HL-60/S4 treated with retinoic acid at 250 ng/mL for 4 days and 3 days (cell line): ENCODE data around the gene TUT7.

Experiments used
- in situ Hi-C: fragments of 300-500 bp; cut with MboI; formaldehyde crosslinking; loops from 2 replicates; pipeline ENCODE4 v1.7.0; 2022; ENCODE audit warnings: low sequenced_read_pairs

The TUT7 gene

DNA sequence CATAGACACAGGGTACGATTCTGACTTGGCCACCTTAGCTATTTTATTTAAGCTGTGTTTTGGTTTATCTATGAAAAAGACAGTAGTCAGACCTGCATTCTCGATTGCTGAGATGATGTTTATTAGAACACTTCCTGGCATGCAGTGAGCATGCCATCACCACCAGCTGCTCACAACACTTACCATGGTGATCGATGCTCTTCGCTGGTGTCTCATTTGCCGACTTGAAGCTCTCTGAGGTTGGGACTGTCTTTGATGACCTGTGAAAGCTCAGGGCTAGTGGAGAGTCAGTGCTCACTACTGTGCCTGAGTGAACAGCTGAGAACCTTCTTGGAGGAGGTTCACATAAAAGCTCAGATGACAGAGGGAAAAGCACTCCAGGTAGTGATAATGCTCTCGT lies 90.3 kb downstream of the TUT7 start:
- in situ Hi-C loops = no loop called here

DNA sequence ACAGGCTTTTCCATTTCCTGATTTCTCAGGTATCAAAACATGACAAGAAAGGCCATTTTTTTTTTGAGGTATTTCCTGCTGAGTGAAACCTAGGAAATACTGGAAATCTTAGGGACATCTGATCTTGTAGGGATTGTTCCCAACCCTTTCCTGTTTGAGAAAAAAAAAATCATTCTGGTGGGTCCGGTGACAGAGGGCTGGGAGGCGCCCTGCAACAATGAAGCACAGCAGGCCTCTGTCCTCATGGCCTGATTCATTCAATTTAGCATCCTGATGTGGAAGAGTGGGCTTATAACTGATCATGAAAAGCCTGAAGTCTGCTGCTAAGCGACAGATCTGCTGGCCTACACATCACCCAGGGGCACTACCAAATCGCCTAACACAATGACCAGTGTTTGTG lies 91.7 kb downstream of the TUT7 start:
- in situ Hi-C loops = no loop called here

DNA sequence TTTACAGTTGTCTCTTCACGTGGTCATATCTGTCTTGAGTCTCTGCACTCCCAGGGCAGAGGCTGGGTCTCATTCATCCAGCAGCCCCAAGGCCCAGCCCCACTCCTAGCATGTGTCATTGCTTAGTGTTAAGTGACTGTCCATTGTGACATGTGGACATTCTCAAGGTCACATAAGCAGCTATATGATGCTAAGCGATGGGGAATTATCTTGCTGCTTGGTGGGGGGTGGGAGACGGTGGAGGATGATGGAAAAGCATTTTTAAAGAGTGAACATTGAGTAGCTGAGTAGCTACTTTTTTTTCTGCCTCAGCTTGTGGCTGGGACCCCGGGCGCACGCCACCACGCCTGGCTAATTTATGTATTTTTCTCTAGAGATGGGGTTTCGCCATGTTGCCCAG lies 94.7 kb downstream of the TUT7 start, which contains the start of gene C9orf153:
C9orf153 (minus strand) TSS at position 101 of the 400 bp plus-strand sequence. CDS start 30,054 bp downstream, outside the sequence.
- in situ Hi-C loops = no loop called here

DNA sequence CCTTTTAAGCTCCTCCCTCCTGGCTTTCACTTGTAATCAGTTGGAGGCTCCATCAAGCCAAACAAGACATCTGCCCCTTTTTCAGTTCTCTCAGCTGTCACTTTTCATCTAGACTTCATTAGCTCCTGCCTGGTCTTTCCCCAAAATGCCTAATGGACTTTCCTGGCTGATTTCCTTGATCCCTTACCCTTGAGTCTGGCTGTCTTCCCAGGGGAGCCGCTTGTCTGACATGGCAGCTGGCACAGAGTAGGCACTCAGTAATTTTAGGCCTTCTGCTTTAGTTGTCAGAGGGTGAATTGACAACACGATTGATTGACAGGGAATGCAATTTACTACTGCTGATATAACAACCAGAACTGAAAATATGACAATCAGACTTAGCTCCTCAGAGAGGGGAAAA lies 96.8 kb downstream of the TUT7 start:
- in situ Hi-C loops = no loop called here

DNA sequence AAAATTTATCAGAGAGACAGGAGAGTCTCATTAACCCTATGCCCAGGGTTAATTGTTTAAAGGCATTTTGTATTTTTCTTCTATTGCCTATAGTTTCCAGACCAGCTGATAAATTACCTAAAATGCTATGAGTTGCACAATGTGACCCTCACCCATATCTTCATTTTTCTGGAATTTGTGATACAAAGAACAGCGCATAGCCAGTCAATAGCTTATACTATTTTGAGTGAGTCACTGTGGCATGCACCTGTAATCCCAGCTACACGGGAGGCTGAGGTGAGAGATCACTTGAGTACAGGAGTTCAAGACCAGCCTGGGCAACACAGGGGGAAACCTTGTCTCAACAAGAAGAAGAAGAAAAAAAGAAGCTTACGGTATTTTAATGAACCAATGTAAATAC lies 97.6 kb downstream of the TUT7 start:
- in situ Hi-C loops = no loop called here

DNA sequence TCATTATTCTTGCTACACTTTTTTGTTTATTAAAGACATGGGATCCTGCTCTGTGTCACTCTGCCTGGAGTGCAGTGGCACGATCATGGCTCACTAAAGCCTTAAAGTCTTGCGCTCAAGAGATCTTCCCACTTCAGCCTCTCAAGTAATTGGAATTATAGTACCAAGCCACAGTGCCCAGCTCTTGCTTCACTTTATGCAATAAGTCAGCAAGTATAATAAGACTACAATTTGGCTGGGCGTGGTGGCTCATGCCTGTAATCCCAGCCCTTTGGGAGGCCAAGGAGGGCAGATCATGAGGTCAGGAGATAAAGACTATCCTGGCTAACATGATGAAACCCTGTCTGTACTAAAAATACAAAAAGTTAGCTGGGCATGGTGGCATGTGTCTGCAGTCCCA lies 100.6 kb downstream of the TUT7 start:
- in situ Hi-C loops = no loop called here

DNA sequence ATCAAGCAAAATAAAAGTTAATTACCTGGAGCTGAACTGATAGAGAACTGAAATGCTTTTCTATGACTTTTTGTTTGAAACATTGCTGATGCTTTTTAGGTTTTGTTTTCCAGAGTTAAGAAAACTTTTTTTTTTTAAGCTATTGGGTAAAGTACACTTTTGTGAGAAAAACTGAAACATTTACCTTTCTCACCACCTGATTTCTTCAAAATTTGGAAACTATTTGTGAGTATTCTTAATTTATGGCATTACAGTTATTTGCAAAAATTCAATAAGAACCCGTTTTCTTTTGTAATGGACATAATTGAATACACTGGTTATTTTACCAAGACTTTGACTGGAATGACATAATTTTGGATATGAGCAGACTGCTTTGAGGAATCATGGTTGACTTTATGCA lies 101.3 kb downstream of the TUT7 start:
- in situ Hi-C loops = no loop called here

DNA sequence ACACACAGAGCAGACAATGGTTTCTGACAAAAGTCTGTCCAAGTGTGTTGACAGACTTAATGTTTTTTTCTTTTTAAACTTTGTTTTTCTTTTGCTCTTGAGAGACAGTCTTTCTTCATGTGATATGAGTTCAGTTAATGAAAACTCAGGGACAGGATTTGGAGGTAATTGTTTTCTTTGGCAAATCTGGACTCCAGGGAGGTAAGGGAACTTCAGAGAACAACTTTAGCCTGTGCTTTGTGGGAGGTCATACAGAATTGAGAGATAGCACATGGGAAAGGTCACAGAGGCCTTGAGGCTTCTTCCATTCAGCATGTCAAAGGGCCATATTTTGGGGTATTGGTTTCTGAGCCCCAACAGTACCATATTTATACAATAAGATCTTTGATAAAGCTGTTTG lies 104.1 kb downstream of the TUT7 start:
- in situ Hi-C loops = no loop called here

DNA sequence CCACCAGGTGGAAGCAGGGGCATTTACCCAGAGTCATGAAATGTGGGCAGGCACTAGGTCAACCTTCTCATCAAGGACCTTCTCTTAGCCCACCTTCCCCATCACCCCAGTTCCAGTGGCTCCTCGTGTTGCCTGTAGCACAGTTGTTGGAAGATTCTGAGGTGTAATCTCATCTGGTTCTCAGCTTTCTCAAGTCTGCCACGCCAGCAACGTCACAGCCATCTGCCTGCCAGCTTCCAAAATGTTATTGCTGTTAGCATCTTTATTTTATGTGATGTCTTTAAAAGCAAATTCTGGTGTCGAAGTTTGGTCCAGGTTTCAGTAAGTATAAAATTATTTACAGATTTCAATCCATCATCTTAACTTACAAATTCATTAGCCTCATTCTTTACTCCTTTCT lies 105.5 kb downstream of the TUT7 start:
- in situ Hi-C loops = no loop called here

DNA sequence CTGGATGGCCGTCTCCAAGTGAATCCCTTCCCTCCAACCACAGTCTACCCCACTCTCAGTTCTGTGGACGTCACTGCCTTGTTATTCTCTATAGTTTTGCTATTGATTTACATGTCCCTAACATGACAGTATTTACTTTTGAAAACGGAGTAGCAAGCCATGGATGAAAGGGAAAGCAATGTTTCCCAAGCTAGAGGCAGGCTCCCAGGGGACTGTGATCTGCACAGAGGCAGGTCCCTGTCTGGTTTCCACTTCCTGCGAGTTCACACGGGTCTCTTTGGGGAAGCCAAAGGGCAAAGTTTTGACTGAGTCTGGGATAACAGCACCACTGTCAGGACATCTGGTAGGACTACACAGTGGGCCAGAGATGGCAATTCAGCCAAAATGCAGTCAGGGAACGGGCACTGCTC lies 107.5 kb downstream of the TUT7 start:
- in situ Hi-C loops = no loop called here

DNA sequence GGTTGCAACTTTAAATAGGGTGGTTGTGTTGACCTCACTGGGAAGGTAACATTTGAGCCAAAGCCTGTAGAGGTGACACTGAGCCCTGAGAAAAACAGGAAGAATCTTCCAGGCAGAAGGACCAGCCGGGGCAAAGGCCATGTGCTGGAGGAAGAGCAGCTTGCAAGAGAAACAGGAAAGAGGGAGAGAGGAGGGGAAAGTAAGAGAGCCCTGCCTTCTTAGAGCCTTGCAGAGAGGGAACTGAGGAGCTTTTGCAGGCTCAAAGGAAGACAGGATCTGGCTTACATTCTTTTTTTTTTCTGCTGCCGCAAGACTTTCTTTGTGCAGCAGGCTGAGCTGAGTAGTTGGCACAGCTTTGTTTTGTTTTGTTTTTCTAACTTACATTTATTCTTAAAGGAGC lies 112.1 kb downstream of the TUT7 start:
- in situ Hi-C loops = no loop called here

DNA sequence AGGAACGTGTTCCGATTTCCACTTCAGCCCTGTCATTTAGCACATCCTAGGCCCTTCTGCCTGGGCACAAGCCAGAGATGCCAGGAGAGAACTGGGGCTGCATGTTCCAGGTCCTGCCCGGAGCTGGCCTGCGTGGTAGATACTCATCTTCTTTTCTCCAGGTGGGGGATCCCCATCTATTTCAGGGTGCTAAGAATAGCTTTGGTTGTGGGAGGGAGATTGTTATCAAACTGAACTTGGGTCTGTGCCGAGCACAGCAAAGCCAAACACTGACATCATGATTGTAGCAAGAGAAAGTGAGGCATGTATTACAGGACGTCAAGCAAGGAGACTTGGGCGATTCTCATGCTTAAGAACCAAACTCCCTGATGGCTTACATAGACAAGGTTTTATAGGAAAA lies 113.0 kb downstream of the TUT7 start:
- in situ Hi-C loops = no loop called here

DNA sequence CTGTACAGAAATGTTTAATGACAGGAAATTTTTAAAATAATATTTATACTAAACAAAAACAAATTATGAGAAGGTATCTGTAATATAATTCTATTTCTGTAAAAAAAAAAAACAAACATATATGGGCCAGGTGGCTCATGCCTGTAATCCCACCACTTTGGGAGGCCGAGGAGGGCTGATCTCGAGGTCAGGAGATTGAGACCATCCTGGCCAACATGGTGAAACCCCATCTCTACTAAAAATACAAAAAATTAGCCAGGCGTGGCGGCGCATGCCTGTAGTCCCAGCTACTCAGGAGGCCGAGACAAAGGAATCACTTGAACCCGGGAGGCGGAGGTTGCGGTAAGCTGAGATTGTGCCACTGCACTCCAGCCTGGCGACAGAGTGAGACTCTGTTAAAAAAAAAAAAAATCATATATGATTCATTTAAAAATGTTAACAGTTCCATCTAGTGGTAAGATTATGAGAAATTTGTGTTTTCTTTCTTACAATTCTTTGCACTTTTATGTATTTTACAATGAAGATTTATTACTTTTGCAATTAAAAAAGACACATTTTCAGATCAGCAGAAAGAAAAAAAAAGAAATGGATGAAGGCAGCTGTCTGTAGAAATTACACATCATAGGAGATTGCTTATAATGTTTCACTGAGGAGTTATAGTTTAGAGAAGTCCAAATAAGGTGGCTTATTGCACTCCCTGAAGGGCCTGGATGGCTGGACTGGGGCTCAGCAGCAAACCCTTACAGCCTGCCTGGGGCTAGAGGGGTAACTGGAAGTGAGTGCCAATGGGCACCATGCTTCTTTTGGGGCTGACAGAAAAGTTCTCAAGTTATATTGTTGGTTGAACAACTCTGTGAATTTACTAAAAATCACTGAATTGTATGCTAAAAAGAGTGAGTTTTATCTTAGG lies 115.1 kb downstream of the TUT7 start:
- in situ Hi-C loops = no loop called here
